Fibroblast of pulmonary artery (primary cell): Measurements from ENCODE around the gene TLL2.

Source experiments
- DNase-seq: peaks from one replicate; pipeline ENCODE4 v3.0.0-alpha.2; 2010; ENCODE audit warnings: low read depth
- H3K4me3 ChIP-seq: replicated peaks from 2 replicates; pipeline ENCODE4 v1.5.1; 2011; ENCODE audit warnings: low read depth, mild to moderate bottlenecking, control low read depth, low read length, moderate library complexity
- TF ChIP-seq, protein P1 (sequence below): IDR thresholded peaks from 2 replicates; pipeline ENCODE4 v1.5.1; 2011; ENCODE audit warnings: mild to moderate bottlenecking, control low read depth, low read length, inconsistent platforms; ENCODE audit errors: missing control alignments

Gene TLL2

DNA sequence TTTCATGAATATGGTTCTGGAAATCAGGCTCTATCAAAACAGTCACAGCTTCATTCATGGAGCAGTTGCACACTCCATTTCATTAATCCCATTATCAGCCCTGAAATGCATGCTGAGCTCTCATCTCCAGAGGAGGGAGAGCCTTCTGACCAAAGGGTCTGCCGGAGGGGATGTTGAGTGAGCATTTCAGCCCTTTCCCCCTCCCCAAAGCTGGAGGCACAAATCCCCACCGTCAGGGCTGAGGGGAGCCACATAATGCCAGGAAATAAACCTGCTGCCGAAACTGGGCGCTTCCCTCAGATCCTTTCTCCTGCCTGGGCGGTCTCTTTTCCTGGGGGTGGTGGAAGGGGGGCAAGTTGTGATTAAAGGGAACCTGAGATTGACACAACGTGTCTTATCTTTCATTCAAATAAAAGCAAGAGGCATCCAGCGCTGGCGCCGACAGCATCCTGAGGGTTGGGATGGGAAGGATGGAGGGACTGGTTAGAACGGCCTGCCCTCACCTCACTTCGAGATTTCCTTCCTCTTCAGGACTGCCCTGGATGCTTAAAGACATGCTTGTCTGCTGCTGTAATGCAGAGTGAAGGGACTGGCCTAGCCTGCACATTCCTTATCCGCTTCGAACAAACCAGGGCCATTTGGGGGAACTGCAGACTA lies 71.6 kb downstream of the TLL2 start:
- H3K4me3 ChIP-seq, result no peak overlapping the region
- TF ChIP-seq, protein P1, sequence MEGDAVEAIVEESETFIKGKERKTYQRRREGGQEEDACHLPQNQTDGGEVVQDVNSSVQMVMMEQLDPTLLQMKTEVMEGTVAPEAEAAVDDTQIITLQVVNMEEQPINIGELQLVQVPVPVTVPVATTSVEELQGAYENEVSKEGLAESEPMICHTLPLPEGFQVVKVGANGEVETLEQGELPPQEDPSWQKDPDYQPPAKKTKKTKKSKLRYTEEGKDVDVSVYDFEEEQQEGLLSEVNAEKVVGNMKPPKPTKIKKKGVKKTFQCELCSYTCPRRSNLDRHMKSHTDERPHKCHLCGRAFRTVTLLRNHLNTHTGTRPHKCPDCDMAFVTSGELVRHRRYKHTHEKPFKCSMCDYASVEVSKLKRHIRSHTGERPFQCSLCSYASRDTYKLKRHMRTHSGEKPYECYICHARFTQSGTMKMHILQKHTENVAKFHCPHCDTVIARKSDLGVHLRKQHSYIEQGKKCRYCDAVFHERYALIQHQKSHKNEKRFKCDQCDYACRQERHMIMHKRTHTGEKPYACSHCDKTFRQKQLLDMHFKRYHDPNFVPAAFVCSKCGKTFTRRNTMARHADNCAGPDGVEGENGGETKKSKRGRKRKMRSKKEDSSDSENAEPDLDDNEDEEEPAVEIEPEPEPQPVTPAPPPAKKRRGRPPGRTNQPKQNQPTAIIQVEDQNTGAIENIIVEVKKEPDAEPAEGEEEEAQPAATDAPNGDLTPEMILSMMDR, result no peak
- DNase-seq, result no peak

DNA sequence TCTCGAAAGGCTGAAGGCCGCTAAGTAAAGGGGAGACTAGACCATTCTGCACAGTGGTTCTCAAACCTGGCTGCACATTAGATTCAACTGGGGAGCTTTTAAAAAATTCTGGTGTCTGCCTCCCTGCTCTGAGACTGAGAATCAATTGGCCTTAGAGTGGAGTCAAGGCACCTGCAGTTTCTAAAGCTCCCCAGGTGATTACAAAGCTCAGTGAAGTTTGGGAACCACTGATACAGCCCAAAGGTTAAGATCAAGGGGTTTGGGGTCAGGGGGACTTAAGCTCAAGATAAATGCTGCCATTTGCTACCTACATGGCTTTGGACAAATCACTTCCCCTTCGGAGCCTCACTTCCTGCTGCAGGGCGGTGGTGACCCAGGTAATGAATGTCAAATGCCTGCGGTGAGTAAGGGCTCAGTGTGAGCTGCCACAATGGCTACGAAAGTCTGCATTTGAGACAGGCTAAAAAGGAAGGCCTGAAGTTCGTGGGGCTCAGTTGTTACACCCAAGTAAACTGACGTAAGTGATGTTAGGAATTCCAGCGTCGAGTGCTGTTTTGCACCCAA lies 72.3 kb downstream of the TLL2 start:
- no peak overlapping the region for H3K4me3 ChIP-seq
- TF ChIP-seq, protein P1, result no peak
- DNase-seq, result no peak

DNA sequence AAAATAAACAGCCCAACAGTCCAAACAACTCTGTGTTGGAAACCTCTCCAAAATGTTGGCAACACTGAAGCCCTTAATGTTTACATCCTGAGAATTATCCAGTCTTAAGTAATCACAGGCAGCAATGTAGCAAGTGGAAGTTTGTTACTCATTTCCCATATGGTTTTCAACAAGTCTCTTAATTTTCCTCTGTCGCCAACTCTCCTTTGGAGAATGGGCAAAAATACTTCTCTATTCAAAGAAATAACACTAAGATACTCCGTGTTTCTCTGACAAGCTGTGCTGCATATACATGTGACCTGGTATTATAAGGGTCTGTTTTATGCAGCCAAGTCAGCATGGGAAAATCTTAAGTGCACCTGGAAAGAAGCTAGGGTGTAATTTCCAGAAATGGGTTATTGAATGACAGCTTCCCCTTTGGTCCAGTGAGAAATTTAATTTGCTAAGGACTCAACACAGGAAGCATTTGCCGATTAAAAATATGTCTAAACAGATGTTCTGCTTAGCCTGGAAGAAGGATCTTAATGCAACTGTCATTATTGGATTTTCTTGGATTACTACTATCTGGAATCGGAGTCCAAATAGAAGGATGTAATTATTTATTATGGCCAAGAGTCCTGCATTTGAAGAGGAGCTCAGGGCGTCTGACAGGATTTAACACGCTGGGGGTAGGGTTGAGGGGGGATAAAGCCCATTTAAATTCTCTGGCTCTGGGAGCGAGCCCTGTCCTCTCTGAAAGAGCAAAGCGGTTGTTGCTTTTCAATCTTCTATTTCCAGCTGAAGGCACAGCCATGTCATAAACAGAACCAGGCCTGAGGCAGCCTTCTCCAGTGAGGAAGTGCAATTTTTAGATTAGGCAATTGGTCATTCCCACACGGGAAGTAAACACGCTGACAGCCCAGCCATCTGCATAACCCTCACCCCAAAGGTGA lies 73.1 kb downstream of the TLL2 start:
- no peak for DNase-seq
- TF ChIP-seq, protein P1, result no peak
- no peak overlapping the region for H3K4me3 ChIP-seq

DNA sequence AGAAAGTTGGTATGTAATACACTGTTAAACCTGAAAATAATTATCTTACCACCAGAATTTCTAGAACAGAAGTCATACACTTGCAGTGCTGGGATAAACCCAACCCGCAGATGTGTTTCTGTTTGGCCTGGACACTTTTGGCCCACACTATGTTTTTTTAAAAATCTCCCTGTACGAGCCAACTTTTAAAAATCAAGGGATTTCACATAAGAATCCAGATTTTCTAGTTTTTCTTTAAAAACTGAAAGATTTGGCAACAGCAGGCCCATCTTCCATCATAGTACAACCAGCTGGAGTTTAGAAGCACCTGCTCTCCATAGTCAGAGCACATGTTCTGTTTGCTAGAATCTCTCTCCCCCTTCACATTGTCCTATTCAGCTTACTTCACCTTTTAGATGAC lies 74.0 kb downstream of the TLL2 start:
- TF ChIP-seq, protein P1, result no peak
- no peak for DNase-seq
- no peak overlapping the region for H3K4me3 ChIP-seq

DNA sequence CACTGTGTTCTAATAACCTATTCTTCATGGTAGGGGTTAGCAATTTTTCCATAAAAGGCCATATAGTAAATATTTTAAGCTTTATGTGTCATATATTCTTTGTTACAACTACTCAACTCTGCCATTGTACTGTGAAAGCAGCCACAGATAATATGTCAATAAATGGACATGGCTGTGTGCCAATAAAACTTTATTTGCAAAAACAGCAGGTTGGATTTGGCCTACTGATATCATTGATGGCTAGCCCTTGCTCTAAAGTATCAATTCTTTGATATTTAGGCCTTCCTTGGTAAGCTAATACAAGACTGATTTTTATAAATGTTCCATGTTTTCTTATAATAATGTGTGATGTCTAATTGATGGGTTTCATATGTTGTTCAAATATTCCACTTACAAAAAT lies 77.7 kb downstream of the TLL2 start:
- DNase-seq, result no peak
- no peak overlapping the region for H3K4me3 ChIP-seq
- TF ChIP-seq, protein P1, result no peak

DNA sequence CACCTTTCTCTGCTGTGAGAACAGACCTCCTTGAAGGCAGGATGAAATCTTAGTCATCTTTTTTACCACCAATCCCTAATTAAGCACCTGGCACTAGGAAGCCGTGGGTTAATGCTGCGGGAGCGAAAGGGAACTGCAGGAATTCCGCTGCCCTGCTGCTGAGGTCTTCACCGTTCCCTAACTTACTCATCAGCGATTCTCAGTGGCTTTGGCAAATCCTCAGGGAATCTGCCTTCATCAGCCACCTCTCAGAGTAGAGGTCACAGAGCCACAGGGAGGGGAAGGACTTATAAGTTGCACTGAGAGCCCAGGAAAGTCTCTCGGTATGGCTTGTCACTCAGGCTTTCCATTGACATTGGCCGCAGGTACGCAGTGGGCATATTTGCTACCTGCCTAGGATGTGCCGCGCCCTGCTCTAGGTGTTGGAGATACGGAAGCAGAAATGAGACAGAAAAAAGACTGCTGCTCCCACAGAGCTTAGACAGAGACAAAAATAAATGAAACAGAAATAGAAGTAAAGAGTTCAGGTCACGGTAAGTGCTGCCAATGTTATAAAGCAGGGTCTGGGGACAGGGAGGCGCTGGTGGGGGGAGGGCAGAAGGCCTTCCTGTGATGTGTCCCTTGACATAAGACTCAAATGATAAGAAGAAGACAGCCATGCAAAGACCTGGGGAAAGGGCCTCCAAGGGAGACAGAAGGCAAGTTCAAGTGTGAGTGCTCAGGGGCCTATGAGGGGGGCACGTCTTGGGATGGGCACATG lies 82.3 kb downstream of the TLL2 start:
- no peak for DNase-seq
- H3K4me3 ChIP-seq, result no peak overlapping the region
- TF ChIP-seq, protein P1, result no peak
